Vagina (tissue), 2 donors: ENCODE results near the gene TMEM140. TPM values are rescaled to one million over a fixed set of nuclear protein-coding genes. Genes with fewer than 3 reads are reported as not detected.

Experiments used
- DNase-seq, 2 donors: peaks; one replicate each; pipeline ENCODE4 v3.0.0-alpha.2; 2017; ENCODE audit errors: extremely low spot score in 2 of 2
- H3K27ac ChIP-seq: fragments of 200-600 bp; sonication (generic); one replicate; pipeline ENCODE4 v1.5.1; 2019
- H3K27me3 ChIP-seq: fragments of 200-600 bp; sonication (generic); one replicate; pipeline ENCODE4 v1.5.1; 2019
- H3K36me3 ChIP-seq, 2 donors: fragments of 200-600 bp; sonication (generic); one replicate each; pipeline ENCODE4 v1.5.1; 2017 to 2019
- H3K4me1 ChIP-seq: fragments of 200-600 bp; sonication (generic); one replicate; pipeline ENCODE4 v1.5.1; 2019
- H3K4me3 ChIP-seq, 2 donors: fragments of 200-600 bp; sonication (generic); 1 replicate in 1 of 2; 2 replicates in 1 of 2; pipeline ENCODE4 v1.5.1; 2016 to 2019
- H3K9me3 ChIP-seq: fragments of 200-600 bp; sonication (generic); one replicate; pipeline ENCODE4 v1.5.1; 2019
- POLR2A ChIP-seq, 2 donors: fragments of 450-650 bp; IDR thresholded peaks; one replicate each; pipeline ENCODE4 v1.6.1; 2017; ENCODE audit warnings: antibody characterized with exemption in 2 of 2, mild to moderate bottlenecking in 2 of 2, moderate library complexity in 2 of 2
- POLR2AphosphoS5 ChIP-seq, 2 donors: sonication (generic); formaldehyde crosslinking; IDR thresholded peaks; one replicate each; pipeline ENCODE4 v1.9.0; 2017; ENCODE audit warnings: antibody characterized with exemption in 2 of 2, mild to moderate bottlenecking in 2 of 2, low read depth in 1 of 2; ENCODE audit not compliant: insufficient read depth in 1 of 2
- intact Hi-C: fragments of 100-400 bp; cut with DNase I; formaldehyde crosslinking; loops from one replicate; pipeline ENCODE4 v1.15.1; 2023
- total RNA-seq: library from RNA; depleted of rRNA; stranded (reverse); fragments of >200 nt; gene quantifications from one replicate; pipeline ENCODE4 v1.2.3, GENCODE V29; 2016
- TF ChIP-seq, protein P1 (sequence below), 3 experiments: fragments of 450-650 bp in 2 of 3; fragments of 200-600 bp in 1 of 3; sonication (generic) in 1 of 3; IDR thresholded peaks; one replicate each; pipeline ENCODE4 v1.5.1; 2017 to 2019; ENCODE audit warnings: antibody characterized with exemption in 3 of 3, mild to moderate bottlenecking in 2 of 3, moderate library complexity in 2 of 3

The TMEM140 gene
- total RNA-seq, result 20.4 TPM

DNA sequence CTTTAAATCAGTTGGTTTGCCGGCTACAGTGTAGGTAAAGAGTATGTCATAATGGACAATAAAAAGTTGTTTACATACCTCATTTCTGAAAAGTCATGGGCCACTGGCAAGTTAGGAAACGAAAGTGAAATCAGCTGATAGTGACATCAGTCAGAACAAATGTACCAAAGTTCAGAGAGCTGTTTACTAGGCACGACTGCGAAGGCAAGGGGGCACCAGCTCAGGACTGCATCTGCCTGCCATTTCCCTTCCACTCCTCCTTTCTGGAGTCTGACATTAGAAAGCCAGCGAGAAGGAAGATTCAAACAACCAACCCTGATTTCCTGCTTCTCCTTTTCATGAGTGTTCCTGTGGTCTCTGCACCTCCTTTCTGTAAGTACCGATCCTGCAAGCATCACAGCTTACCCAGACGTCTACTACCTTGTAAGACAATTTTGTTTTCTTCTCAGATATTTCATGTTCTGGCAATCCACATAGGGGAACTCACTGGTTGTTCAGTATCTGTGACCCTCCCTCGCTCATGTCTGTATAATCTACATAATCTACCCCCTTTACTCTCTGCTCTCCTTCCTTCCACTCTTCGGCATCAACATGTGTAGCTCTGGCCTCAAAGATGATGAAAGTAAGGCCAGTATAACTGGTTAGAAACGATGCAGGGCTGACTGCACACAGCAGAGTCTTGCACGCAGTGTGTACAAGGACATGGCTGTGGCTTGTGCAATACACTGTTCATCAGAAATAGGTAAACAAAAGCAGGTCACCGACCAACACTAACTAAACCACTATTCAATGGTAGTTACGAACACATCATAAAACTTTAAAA, at the start of gene TMEM140:
TSS of gene TMEM140 (plus strand) at position 174 of the 823 bp plus-strand sequence. CDS start 16,370 bp downstream, outside the sequence.
- H3K36me3 ChIP-seq, result peaks cover 0 to 6% of the 10 kb centered on the region in 2 donors
- peak in 1 of 2 donors; percentile 76 for TF ChIP-seq POLR2A (IDR thresholded peaks at IDR 0.05)
- TF ChIP-seq, protein P1, sequence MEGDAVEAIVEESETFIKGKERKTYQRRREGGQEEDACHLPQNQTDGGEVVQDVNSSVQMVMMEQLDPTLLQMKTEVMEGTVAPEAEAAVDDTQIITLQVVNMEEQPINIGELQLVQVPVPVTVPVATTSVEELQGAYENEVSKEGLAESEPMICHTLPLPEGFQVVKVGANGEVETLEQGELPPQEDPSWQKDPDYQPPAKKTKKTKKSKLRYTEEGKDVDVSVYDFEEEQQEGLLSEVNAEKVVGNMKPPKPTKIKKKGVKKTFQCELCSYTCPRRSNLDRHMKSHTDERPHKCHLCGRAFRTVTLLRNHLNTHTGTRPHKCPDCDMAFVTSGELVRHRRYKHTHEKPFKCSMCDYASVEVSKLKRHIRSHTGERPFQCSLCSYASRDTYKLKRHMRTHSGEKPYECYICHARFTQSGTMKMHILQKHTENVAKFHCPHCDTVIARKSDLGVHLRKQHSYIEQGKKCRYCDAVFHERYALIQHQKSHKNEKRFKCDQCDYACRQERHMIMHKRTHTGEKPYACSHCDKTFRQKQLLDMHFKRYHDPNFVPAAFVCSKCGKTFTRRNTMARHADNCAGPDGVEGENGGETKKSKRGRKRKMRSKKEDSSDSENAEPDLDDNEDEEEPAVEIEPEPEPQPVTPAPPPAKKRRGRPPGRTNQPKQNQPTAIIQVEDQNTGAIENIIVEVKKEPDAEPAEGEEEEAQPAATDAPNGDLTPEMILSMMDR (IDR thresholded peaks at IDR 0.05), result no peak
- TF ChIP-seq POLR2AphosphoS5 (IDR thresholded peaks at IDR 0.05; ENCODE audit: insufficient read depth in 1 of 2, low read depth in 1 of 2), result peak; percentile 52 to 89
- peaks cover 38% of the 10 kb centered on the region for H3K4me1 ChIP-seq
- no peaks in the 10 kb centered on the region for H3K27me3 ChIP-seq
- no peaks in the 10 kb centered on the region for H3K9me3 ChIP-seq
- intact Hi-C loops, result no loop called here
- peak within 1 kb of the TSS; percentile 53 to 57 for H3K4me3 ChIP-seq
- peak within 1 kb of the TSS; percentile 95 for H3K27ac ChIP-seq
- DNase-seq, result peak in 1 of 2 donors; percentile 87

DNA sequence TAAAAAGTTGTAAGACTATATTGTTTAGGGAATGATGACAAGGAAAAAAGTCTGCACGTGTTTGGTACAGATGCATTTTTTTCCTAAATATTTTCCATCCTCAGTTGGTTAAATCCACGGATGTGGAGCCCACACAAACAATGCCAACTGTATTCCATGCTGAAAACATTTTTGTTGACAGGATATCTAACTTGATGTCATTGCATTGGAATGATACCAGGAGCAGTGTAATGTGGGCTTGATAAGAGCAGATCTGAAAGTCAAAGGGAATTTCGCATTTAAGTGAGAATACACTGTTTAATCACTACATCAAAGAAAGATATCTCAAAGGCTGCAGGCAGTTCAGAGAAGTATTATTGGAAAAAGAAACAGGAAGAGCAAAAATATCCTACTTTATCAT, 49.5 kb upstream of the TMEM140 start:
- no peak overlapping the region for H3K4me3 ChIP-seq
- no peak overlapping the region for H3K27ac ChIP-seq
- TF ChIP-seq POLR2A (IDR thresholded peaks at IDR 0.05) (no peak), POLR2AphosphoS5 (IDR thresholded peaks at IDR 0.05; ENCODE audit: insufficient read depth in 1 of 2, low read depth in 1 of 2) (no peak)
- TF ChIP-seq, protein P1 (IDR thresholded peaks at IDR 0.05), result no peak
- H3K36me3 ChIP-seq, result no peaks in the 10 kb centered on the region
- no peaks in the 10 kb centered on the region for H3K9me3 ChIP-seq
- DNase-seq, result no peak
- intact Hi-C loops, result no loop called here
- H3K27me3 ChIP-seq, result no peaks in the 10 kb centered on the region
- no peaks in the 10 kb centered on the region for H3K4me1 ChIP-seq

DNA sequence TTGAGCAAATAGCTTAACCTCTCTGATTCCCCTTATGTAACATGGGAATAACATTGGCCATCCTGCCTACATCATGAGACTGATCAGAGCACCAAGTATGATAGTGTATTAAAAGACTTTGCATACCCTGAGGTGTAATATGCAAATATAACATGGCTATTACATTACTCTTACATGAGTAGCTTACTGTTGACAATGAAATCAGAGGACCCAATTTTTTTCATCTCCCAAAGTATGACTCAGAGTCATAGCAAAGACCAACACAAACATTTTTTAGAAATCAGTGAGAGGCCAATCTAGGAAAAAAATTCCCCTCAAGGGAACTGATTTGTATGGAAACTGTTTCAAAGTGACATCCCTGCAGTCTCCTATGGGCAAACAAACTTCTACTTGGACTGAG, 47.0 kb upstream of the TMEM140 start:
- TF ChIP-seq POLR2A (IDR thresholded peaks at IDR 0.05), result no peak
- Histone ChIP-seq H3K4me3 (no peak overlapping the region), H3K27me3 (no peaks in the 10 kb centered on the region), H3K36me3 (no peaks in the 10 kb centered on the region), H3K27ac (no peak overlapping the region), H3K9me3 (no peaks in the 10 kb centered on the region), H3K4me1 (no peaks in the 10 kb centered on the region)
- intact Hi-C loops, result no loop called here
- no peak for DNase-seq

DNA sequence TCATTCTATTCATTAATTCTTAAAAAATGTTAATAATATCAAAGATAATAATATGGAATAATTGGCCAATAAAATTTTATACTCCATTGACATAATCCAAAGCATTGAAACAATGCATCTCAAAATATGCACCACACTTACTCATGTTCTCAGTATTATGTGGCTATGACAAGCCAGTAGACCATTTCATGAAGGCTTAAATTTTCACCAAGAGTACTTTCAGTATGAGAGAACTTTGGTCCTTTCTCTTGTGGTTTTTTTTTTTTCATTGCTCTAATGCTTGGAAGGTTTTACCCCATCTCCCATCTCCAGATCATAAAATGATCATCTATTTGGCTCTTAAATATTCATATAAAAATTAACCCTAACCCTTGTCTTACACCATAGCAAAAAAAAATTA, 45.5 kb upstream of the TMEM140 start:
- no peaks in the 10 kb centered on the region for H3K4me1 ChIP-seq
- TF ChIP-seq, protein P1 (IDR thresholded peaks at IDR 0.05), result no peak
- no peak for TF ChIP-seq POLR2AphosphoS5 (IDR thresholded peaks at IDR 0.05; ENCODE audit: insufficient read depth in 1 of 2, low read depth in 1 of 2)
- no peak for TF ChIP-seq POLR2A (IDR thresholded peaks at IDR 0.05)
- no peak overlapping the region for H3K27ac ChIP-seq
- DNase-seq, result no peak
- intact Hi-C loops, result no loop called here
- H3K9me3 ChIP-seq, result no peaks in the 10 kb centered on the region
- no peak overlapping the region for H3K4me3 ChIP-seq
- H3K27me3 ChIP-seq, result no peaks in the 10 kb centered on the region
- H3K36me3 ChIP-seq, result no peaks in the 10 kb centered on the region

DNA sequence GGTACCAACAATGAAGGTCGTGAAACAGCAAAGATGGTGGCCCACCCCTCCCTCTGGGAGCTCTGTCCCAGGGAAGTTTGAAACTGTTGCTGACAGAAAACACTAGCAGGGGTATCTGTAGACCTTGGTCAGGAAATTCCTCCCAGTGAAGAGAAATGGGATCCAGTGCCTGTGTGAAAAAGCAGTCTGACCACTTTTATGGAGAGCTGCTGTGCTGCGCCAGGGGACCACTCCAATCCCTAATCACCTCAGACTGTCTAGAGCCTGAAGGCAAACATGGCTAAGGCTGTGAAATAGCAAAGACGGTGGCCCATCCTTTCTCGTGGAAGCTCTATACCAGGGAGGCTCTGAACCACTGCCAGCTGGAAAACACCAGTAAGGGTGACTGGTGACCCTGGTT, 38.3 kb upstream of the TMEM140 start:
- Histone ChIP-seq H3K27me3 (no peaks in the 10 kb centered on the region), H3K27ac (no peak overlapping the region), H3K4me3 (no peak overlapping the region), H3K4me1 (no peaks in the 10 kb centered on the region), H3K36me3 (no peaks in the 10 kb centered on the region), H3K9me3 (no peaks in the 10 kb centered on the region)
- no peak for DNase-seq
- intact Hi-C loops, result no loop called here
- TF ChIP-seq, protein P1 (IDR thresholded peaks at IDR 0.05), result no peak
- TF ChIP-seq POLR2A (IDR thresholded peaks at IDR 0.05) (no peak), POLR2AphosphoS5 (IDR thresholded peaks at IDR 0.05; ENCODE audit: insufficient read depth in 1 of 2, low read depth in 1 of 2) (no peak)
